GM18951 (cell line): ENCODE measurements around the gene CTSO.
"Not testable (repeated sequence)": the region's sequence is repeated elsewhere in the genome, so short reads cannot be mapped to it uniquely, and the experiment has no call there.

Source experiments
- POLR2A ChIP-seq: IDR thresholded peaks from 4 replicates; pipeline ENCODE4 v1.6.1; 2011; ENCODE audit warnings: mild to moderate bottlenecking; ENCODE audit not compliant: insufficient read length, insufficient read depth; ENCODE audit errors: extremely low read depth
- in situ Hi-C: fragments of 300-500 bp; cut with MboI; formaldehyde crosslinking; loops from one replicate; pipeline ENCODE4 v1.12.0; 2022; ENCODE audit warnings: low sequenced_read_pairs, mixed read lengths, inconsistent platforms; ENCODE audit not compliant: unreplicated experiment

CTSO gene

GRCh38 chr4:155943605-155944291 lies 9.9 kb downstream of the CTSO start:
- in situ Hi-C loops: no loop called here
- no peak for TF ChIP-seq POLR2A

GRCh38 chr4:155941820-155942219 lies 11.8 kb downstream of the CTSO start:
- TF ChIP-seq POLR2A: no peak
- in situ Hi-C loops: no loop called here

- TF ChIP-seq POLR2A: no peak
- in situ Hi-C loops: no loop called here
Measured at GRCh38 chr4:155941085-155941790, 12.4 kb downstream of the CTSO start.

- in situ Hi-C loops: no loop called here
- TF ChIP-seq POLR2A: no peak
Measured at GRCh38 chr4:155935389-155935986, 18.2 kb downstream of the CTSO start.

- in situ Hi-C loops: not testable (repeated sequence)
Measured at GRCh38 chr4:155934634-155935033, 19.0 kb downstream of the CTSO start.

GRCh38 chr4:155931634-155932033 lies 22.0 kb downstream of the CTSO start:
- in situ Hi-C loops: no loop called here
- TF ChIP-seq POLR2A: no peak

GRCh38 chr4:155930330-155930729 lies 23.3 kb downstream of the CTSO start:
- TF ChIP-seq POLR2A: no peak
- in situ Hi-C loops: no loop called here

- in situ Hi-C loops: no loop called here
- no peak for TF ChIP-seq POLR2A
Measured at GRCh38 chr4:155929833-155930232, 23.8 kb downstream of the CTSO start.

GRCh38 chr4:155924637-155925036 lies 29.0 kb downstream of the CTSO start:
- no peak for TF ChIP-seq POLR2A
- in situ Hi-C loops: no loop called here

GRCh38 chr4:155921597-155921996 lies 32.1 kb downstream of the CTSO start:
- in situ Hi-C loops: no loop called here

GRCh38 chr4:155914782-155915181 lies 38.9 kb downstream of the CTSO start:
- in situ Hi-C loops: no loop called here
- no peak for TF ChIP-seq POLR2A

More at GRCh38 chr4:155921597-155921996, 32.1 kb downstream of the CTSO start:
- TF ChIP-seq POLR2A: no peak

GRCh38 chr4:155911905-155912304 lies 41.8 kb downstream of the CTSO start:
- TF ChIP-seq POLR2A: no peak
- in situ Hi-C loops: no loop called here

- in situ Hi-C loops: no loop called here
- no peak for TF ChIP-seq POLR2A
Measured at GRCh38 chr4:155909615-155910226, 43.9 kb downstream of the CTSO start.
